GM21367 (cell line): ENCODE measurements around the gene MOGAT3.

Experiments used
- ATAC-seq: cut with Tn5 transposase; IDR thresholded peaks from one replicate; pipeline ENCODE4 v1.9.1; 2021; ENCODE audit not compliant: unreplicated experiment

MOGAT3 gene

GRCh38 chr7:101162551-101163278 lies 38.1 kb downstream of the MOGAT3 start:
- ATAC-seq = no peak

- no peak for ATAC-seq
Observed at GRCh38 chr7:101161692-101162471, 39.0 kb downstream of the MOGAT3 start.

- no peak for ATAC-seq
Observed at GRCh38 chr7:101160910-101161309, 39.9 kb downstream of the MOGAT3 start.

- no peak for ATAC-seq
Observed at GRCh38 chr7:101159696-101160674, 40.9 kb downstream of the MOGAT3 start.

GRCh38 chr7:101156866-101157589 lies 43.8 kb downstream of the MOGAT3 start:
- ATAC-seq = no peak

- no peak for ATAC-seq
Observed at GRCh38 chr7:101156277-101156676, 44.6 kb downstream of the MOGAT3 start.

GRCh38 chr7:101155303-101155702 lies 45.5 kb downstream of the MOGAT3 start:
- ATAC-seq = no peak

- ATAC-seq = peak; percentile 19
Observed at GRCh38 chr7:101154693-101155102, 46.1 kb downstream of the MOGAT3 start.

- ATAC-seq = peak; percentile 69
Observed at GRCh38 chr7:101153969-101154692, 46.7 kb downstream of the MOGAT3 start, which contains the start of gene AP1S1. AP1S1 (plus strand) TSS chr7:101154476; CDS start chr7:101154515, 39 bp downstream.

- no peak for ATAC-seq
Observed at GRCh38 chr7:101151908-101152651, 48.8 kb downstream of the MOGAT3 start.
